ENCODE data around the gene LITAFD. TPM values are rescaled to one million over a fixed set of nuclear protein-coding genes. Genes with fewer than 3 reads are reported as not detected.
A peak's percentile ranks its signal among the peaks of the same experiment; 100 is the strongest.

LITAFD gene
- total RNA-seq, 4 donors from 2014 or later, result not detected

GRCh38 chr16:8855972-8856371 lies 26.2 kb upstream of the LITAFD start:
- Histone ChIP-seq H3K4me1 (peaks cover 26 to 48% (median 34%) of the 10 kb centered on the region in 4 donors), H3K27ac (replicated peaks in 1 of 4) (no peak overlapping the region), H3K36me3 (peaks cover 0 to 72% (median 50%) of the 10 kb centered on the region in 4 donors), H3K4me3 (no peak overlapping the region), H3K27me3 (no peaks in the 10 kb centered on the region), H3K9me3 (no peaks in the 10 kb centered on the region)
- DNase-seq (ENCODE audit: extremely low spot score), result no peak
- no peak for TF ChIP-seq POLR2A (IDR thresholded peaks at IDR 0.05; ENCODE audit: low read depth)
- TF ChIP-seq CTCF (IDR thresholded peaks at IDR 0.05), result no peak
- no peak for TF ChIP-seq POLR2AphosphoS5 (IDR thresholded peaks at IDR 0.05)
- no peak for TF ChIP-seq EP300 (IDR thresholded peaks at IDR 0.05)
- intact Hi-C loops (cut with DNase I), result no loop called here
- WGBS, result 66% methylated on average over 4 of the region's 5 CpGs

GRCh38 chr16:8858994-8859912 lies 22.9 kb upstream of the LITAFD start:
- intact Hi-C loops (cut with DNase I), result no loop called here
- DNase-seq (ENCODE audit: extremely low spot score), result no peak
- H3K27me3 ChIP-seq, result no peaks in the 10 kb centered on the region
- H3K4me3 ChIP-seq, result peak overlapping the region in 1 of 4 donors; percentile 14
- peak overlapping the region; percentile 54 to 80 (median 64) for H3K27ac ChIP-seq (replicated peaks in 1 of 4)
- peaks cover 0 to 45% (median 38%) of the 10 kb centered on the region in 4 donors for H3K36me3 ChIP-seq
- H3K4me1 ChIP-seq, result peaks cover 46 to 74% (median 62%) of the 10 kb centered on the region in 4 donors
- no peaks in the 10 kb centered on the region for H3K9me3 ChIP-seq
- WGBS, result 91% methylated on average over 21 of the region's 31 CpGs
- TF ChIP-seq POLR2A (IDR thresholded peaks at IDR 0.05; ENCODE audit: low read depth) (no peak), CTCF (IDR thresholded peaks at IDR 0.05) (no peak), POLR2AphosphoS5 (IDR thresholded peaks at IDR 0.05) (no peak), EP300 (IDR thresholded peaks at IDR 0.05) (no peak)

- Histone ChIP-seq H3K4me3 (peak overlapping the region in 2 of 4 donors; percentile 1 to 32), H3K9me3 (no peaks in the 10 kb centered on the region), H3K27me3 (no peaks in the 10 kb centered on the region), H3K27ac (replicated peaks in 1 of 4) (peak overlapping the region; percentile 54 to 80 (median 66)), H3K36me3 (peaks cover 0 to 35% (median 29%) of the 10 kb centered on the region in 4 donors), H3K4me1 (peaks cover 54 to 81% (median 71%) of the 10 kb centered on the region in 4 donors)
- WGBS, result 56% methylated on average over 23 of the region's 25 CpGs
- peak; percentile 95 for DNase-seq (ENCODE audit: extremely low spot score)
- TF ChIP-seq POLR2AphosphoS5 (IDR thresholded peaks at IDR 0.05) (peak; percentile 64 to 68), CTCF (IDR thresholded peaks at IDR 0.05) (no peak)
- intact Hi-C loops (cut with DNase I), result no loop called here
Observed at GRCh38 chr16:8859913-8860881, 22.0 kb upstream of the LITAFD start.

- Histone ChIP-seq H3K4me3 (peak overlapping the region in 1 of 4 donors; percentile 38), H3K9me3 (no peaks in the 10 kb centered on the region), H3K27ac (replicated peaks in 1 of 4) (peak overlapping the region; percentile 54 to 80 (median 66)), H3K27me3 (peaks cover 0 to 9% (median 2%) of the 10 kb centered on the region in 4 donors), H3K36me3 (peaks cover 0 to 20% (median 16%) of the 10 kb centered on the region in 4 donors), H3K4me1 (peaks cover 69 to 89% (median 86%) of the 10 kb centered on the region in 4 donors)
- intact Hi-C loops (cut with DNase I), result no loop called here
- TF ChIP-seq CTCF (IDR thresholded peaks at IDR 0.05) (no peak), POLR2AphosphoS5 (IDR thresholded peaks at IDR 0.05) (no peak), POLR2A (IDR thresholded peaks at IDR 0.05; ENCODE audit: low read depth) (no peak), EP300 (IDR thresholded peaks at IDR 0.05) (no peak)
- WGBS, result 85% methylated on average over 8 of the region's 14 CpGs
- DNase-seq (ENCODE audit: extremely low spot score), result no peak
Observed at GRCh38 chr16:8861563-8862308, 20.4 kb upstream of the LITAFD start.

Measured in esophagus muscularis mucosa (tissue), 4 donors.